Fibroblast of pulmonary artery (primary cell): ENCODE measurements around the gene A3GALT2.

Experiments used
- DNase-seq: peaks from one replicate; pipeline ENCODE4 v3.0.0-alpha.2; 2010; ENCODE audit warnings: low read depth
- H3K4me3 ChIP-seq: replicated peaks from 2 replicates; pipeline ENCODE4 v1.5.1; 2011; ENCODE audit warnings: low read depth, mild to moderate bottlenecking, control low read depth, low read length, moderate library complexity
- TF ChIP-seq, protein P1 (sequence below): IDR thresholded peaks from 2 replicates; pipeline ENCODE4 v1.5.1; 2011; ENCODE audit warnings: mild to moderate bottlenecking, control low read depth, low read length, inconsistent platforms; ENCODE audit errors: missing control alignments

A3GALT2 gene

DNA sequence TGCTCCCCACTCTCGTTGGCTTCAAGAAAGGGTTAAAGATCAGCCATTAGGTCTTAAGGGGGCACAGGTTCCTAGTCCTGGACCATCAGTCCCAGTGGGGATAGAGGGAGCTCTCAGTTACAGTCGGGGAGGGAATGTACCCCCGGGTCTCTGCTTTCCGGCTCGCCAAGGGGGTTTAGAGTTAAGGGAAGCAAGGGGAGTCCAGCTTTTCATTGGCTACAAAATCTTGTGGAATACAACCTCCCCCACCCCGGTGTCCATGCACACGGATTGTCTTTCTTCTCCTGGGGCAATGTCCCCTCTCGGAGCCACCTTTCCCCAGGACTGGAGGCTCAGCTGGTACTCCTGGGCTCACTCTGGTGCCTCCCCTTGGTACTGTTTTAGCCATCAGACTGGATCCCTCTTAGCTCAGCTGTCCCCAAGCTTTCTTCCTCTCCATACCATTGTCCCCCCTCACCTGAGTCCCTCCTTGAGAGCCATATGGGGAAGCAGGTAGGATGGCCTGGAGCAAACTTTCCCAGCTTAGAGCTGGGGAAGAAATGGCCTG, at the start of gene A3GALT2:
Gene A3GALT2 (minus strand): TSS at position 480 of the 547 bp plus-strand sequence. CDS start 0 bp downstream, at position 480.
- DNase-seq = no peak
- no peak within 1 kb of the TSS for H3K4me3 ChIP-seq
- TF ChIP-seq, protein P1, sequence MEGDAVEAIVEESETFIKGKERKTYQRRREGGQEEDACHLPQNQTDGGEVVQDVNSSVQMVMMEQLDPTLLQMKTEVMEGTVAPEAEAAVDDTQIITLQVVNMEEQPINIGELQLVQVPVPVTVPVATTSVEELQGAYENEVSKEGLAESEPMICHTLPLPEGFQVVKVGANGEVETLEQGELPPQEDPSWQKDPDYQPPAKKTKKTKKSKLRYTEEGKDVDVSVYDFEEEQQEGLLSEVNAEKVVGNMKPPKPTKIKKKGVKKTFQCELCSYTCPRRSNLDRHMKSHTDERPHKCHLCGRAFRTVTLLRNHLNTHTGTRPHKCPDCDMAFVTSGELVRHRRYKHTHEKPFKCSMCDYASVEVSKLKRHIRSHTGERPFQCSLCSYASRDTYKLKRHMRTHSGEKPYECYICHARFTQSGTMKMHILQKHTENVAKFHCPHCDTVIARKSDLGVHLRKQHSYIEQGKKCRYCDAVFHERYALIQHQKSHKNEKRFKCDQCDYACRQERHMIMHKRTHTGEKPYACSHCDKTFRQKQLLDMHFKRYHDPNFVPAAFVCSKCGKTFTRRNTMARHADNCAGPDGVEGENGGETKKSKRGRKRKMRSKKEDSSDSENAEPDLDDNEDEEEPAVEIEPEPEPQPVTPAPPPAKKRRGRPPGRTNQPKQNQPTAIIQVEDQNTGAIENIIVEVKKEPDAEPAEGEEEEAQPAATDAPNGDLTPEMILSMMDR = no peak

DNA sequence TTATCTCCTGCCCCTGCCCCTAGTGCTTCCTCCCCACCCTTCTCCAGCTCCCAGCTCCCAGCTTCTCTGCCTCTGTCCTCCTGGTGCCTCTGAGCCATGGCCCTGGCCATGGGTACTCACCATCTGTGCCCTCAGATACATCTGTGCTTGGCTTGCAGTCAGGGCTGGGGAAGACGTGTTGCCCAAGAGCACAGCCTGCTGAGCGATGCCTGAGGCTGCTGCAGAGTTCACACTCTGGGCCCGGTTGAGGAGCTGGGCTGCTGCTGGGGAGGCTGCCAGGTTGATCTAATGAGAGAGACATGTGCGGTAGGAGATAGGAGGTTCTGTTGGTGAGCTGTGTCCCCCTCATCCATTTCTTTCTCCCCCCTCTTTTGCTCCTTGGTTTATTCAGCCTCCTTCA, 49.4 kb upstream of the A3GALT2 start:
- peak; percentile 49 for DNase-seq

GRCh38 chr1:33369764-33370163, 48.9 kb upstream of the A3GALT2 start:
- DNase-seq = no peak
- TF ChIP-seq, protein P1 = no peak
- H3K4me3 ChIP-seq = no peak overlapping the region

More for the DNA sequence above, 49.4 kb upstream of the A3GALT2 start:
- TF ChIP-seq, protein P1 = no peak
- H3K4me3 ChIP-seq = no peak overlapping the region

DNA sequence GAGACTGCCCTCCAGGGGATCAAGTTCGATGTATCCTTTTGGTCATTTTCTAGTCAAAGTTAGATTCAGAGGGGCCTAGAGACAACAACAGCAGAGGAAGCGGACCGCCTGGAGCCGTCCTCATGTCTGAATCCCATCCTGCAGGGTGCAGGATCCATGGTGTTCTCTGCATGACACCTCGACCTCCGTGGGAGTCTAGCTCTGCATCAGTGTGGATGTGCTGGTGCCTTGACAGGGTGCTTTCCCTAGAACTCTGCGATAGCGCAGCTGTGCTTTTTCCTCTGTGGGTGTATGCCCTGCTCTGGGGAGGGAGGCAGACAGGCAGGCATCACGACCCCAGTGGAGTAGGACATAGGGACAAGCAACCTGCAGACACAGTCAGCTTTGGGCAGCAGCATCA, 48.2 kb upstream of the A3GALT2 start:
- DNase-seq = no peak
- TF ChIP-seq, protein P1 = no peak
- no peak overlapping the region for H3K4me3 ChIP-seq

DNA sequence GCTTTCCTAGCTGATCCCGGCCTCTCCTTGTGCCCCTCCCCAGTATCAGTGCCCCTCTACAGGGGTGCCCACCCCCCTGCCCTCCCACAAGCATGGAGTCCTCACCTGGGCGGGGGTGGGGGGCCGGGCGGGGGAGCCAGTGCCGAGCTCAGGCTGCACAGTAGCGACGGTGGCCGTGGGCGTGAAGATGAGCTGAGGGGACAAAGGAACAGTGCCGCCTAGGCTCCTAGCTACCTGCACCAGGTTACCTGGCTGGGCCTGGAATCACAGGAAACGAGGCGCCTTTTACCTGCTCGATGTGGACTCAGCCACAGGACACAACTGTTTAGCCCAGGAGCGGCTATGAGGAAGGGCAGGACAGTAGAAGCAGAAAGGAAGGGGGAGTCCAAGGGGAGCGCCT, 47.5 kb upstream of the A3GALT2 start:
- H3K4me3 ChIP-seq = no peak overlapping the region
- TF ChIP-seq, protein P1 = no peak
- DNase-seq = no peak

- TF ChIP-seq, protein P1 = peak; percentile 96
- peak; percentile 84 for DNase-seq
- no peak overlapping the region for H3K4me3 ChIP-seq
Measured at GRCh38 chr1:33367485-33368405, 46.8 kb upstream of the A3GALT2 start.
